HG02678 (cell line): ENCODE measurements around the gene ZNF35.

Experiments
- ATAC-seq: cut with Tn5 transposase; IDR thresholded peaks from one replicate; pipeline ENCODE4 v1.9.1; 2021; ENCODE audit warnings: mild to moderate bottlenecking, moderate library complexity; ENCODE audit not compliant: unreplicated experiment

Gene ZNF35

GRCh38 chr3:44682182-44682896, 33.8 kb downstream of the ZNF35 start:
- no peak for ATAC-seq

- ATAC-seq = peak; percentile 67
These were observed 36.7 kb downstream of the ZNF35 start for GRCh38 chr3:44685128-44685800.

- ATAC-seq = no peak
These were observed 39.4 kb downstream of the ZNF35 start for GRCh38 chr3:44687898-44688297.
